ENCODE results near the gene ZNF253. TPM values are rescaled to one million over a fixed set of nuclear protein-coding genes. Genes with fewer than 3 reads are reported as not detected.
"Not testable (repeated sequence)": the region's sequence is repeated elsewhere in the genome, so short reads cannot be mapped to it uniquely, and the experiment has no call there.

Gene ZNF253
- total RNA-seq, 1 experiment from 2014 or later: 5.0 TPM

- TSS peak; percentile 44 for BruUV-seq (replicated peaks)
- TF ChIP-seq CTCF (IDR thresholded peaks at IDR 0.05; ENCODE audit: unreplicated experiment): no peak
- CTCF ChIA-PET: interaction anchor here (0.6 kb wide), 1 partner anchor 158 kb away, joined by 5 read pairs; the partner anchor contains the start of gene ATP13A1
- intact Hi-C loops (cut with micrococcal nuclease; ENCODE audit: unreplicated experiment): loop anchor here (5.0 kb wide), 1 partner anchor 44 kb away; no protein-coding TSS in a partner anchor
- H3K4me3 Mint-ChIP-seq (ENCODE audit: low read depth, unreplicated experiment): peak within 1 kb of the TSS; percentile 85
- no peaks in the 10 kb centered on the region for H3K4me1 Mint-ChIP-seq (ENCODE audit: low read depth, unreplicated experiment)
- H3K27ac Mint-ChIP-seq (ENCODE audit: unreplicated experiment): peak within 1 kb of the TSS; percentile 85
- H3K27me3 Mint-ChIP-seq (ENCODE audit: unreplicated experiment): no peaks in the 10 kb centered on the region
- peaks cover 18% of the 10 kb centered on the region for H3K36me3 Mint-ChIP-seq (ENCODE audit: insufficient read depth, unreplicated experiment)
- peak; percentile 92 for DNase-seq
- peaks cover 4% of the 10 kb centered on the region for H3K9me3 Mint-ChIP-seq (ENCODE audit: low read depth, unreplicated experiment)
Observed at GRCh38 chr19:19821366-19821951, 44.2 kb upstream of the ZNF253 start, which contains the start of gene ZNF506. Gene ZNF506, minus strand, starts transcription at chr19:19821750. Its CDS starts 147 bp downstream, at chr19:19821603.

GRCh38 chr19:19821976-19822375 is 43.7 kb upstream of the ZNF253 start:
- CTCF ChIA-PET: interaction anchor here (0.6 kb wide), 1 partner anchor 158 kb away, joined by 5 read pairs; the partner anchor contains the start of gene ATP13A1
- intact Hi-C loops (cut with micrococcal nuclease; ENCODE audit: unreplicated experiment): loop anchor here (5.0 kb wide), 1 partner anchor 45 kb away; no protein-coding TSS in a partner anchor
- TSS peak; percentile 91 for BruUV-seq (replicated peaks)

GRCh38 chr19:19823916-19824315 is 41.8 kb upstream of the ZNF253 start:
- no peaks in the 10 kb centered on the region for H3K4me1 Mint-ChIP-seq (ENCODE audit: low read depth, unreplicated experiment)
- no peak for TF ChIP-seq CTCF (IDR thresholded peaks at IDR 0.05; ENCODE audit: unreplicated experiment)
- H3K27me3 Mint-ChIP-seq (ENCODE audit: unreplicated experiment): no peaks in the 10 kb centered on the region
- H3K36me3 Mint-ChIP-seq (ENCODE audit: insufficient read depth, unreplicated experiment): peaks cover 18% of the 10 kb centered on the region
- BruUV-seq (replicated peaks): no TSS peak
- no peak overlapping the region for H3K27ac Mint-ChIP-seq (ENCODE audit: unreplicated experiment)
- CTCF ChIA-PET: no interaction called here
- no peak for DNase-seq
- H3K4me3 Mint-ChIP-seq (ENCODE audit: low read depth, unreplicated experiment): no peak overlapping the region
- intact Hi-C loops (cut with micrococcal nuclease; ENCODE audit: unreplicated experiment): loop anchor here (5.0 kb wide), 1 partner anchor 47 kb away; no protein-coding TSS in a partner anchor
- H3K9me3 Mint-ChIP-seq (ENCODE audit: low read depth, unreplicated experiment): peaks cover 4% of the 10 kb centered on the region

More at GRCh38 chr19:19821976-19822375, 43.7 kb upstream of the ZNF253 start:
- not testable (repeated sequence) for H3K27me3 Mint-ChIP-seq (ENCODE audit: unreplicated experiment); H3K9me3 Mint-ChIP-seq (ENCODE audit: low read depth, unreplicated experiment); H3K4me1 Mint-ChIP-seq (ENCODE audit: low read depth, unreplicated experiment); DNase-seq
- Mint-ChIP-seq H3K36me3 (ENCODE audit: insufficient read depth, unreplicated experiment) (peaks cover 18% of the 10 kb centered on the region), H3K27ac (ENCODE audit: unreplicated experiment) (peak overlapping the region; percentile 85), H3K4me3 (ENCODE audit: low read depth, unreplicated experiment) (peak overlapping the region; percentile 85)

- intact Hi-C loops (cut with micrococcal nuclease; ENCODE audit: unreplicated experiment): no loop called here
- no TSS peak for BruUV-seq (replicated peaks)
- peaks cover 17% of the 10 kb centered on the region for H3K9me3 Mint-ChIP-seq (ENCODE audit: low read depth, unreplicated experiment)
Observed at GRCh38 chr19:19826875-19827274, 38.8 kb upstream of the ZNF253 start.

More at GRCh38 chr19:19826875-19827274, 38.8 kb upstream of the ZNF253 start:
- Mint-ChIP-seq H3K36me3 (ENCODE audit: insufficient read depth, unreplicated experiment) (peaks cover 5% of the 10 kb centered on the region), H3K27me3 (ENCODE audit: unreplicated experiment) (no peaks in the 10 kb centered on the region), H3K27ac (ENCODE audit: unreplicated experiment) (no peak overlapping the region), H3K4me3 (ENCODE audit: low read depth, unreplicated experiment) (no peak overlapping the region), H3K4me1 (ENCODE audit: low read depth, unreplicated experiment) (no peaks in the 10 kb centered on the region)
- no peak for TF ChIP-seq CTCF (IDR thresholded peaks at IDR 0.05; ENCODE audit: unreplicated experiment)
- CTCF ChIA-PET: no interaction called here
- DNase-seq: no peak
